Measurements from ENCODE around the gene FNDC3B.

The FNDC3B gene

GRCh38 chr3:172325461-172325860 is 286.1 kb downstream of the FNDC3B start:
- DNase-seq (ENCODE audit: low spot score), result no peak
- TF ChIP-seq CTCF (IDR thresholded peaks at IDR 0.05; ENCODE audit: extremely low read depth, missing control alignments), result no peak

GRCh38 chr3:172326993-172327392 is 287.6 kb downstream of the FNDC3B start:
- DNase-seq (ENCODE audit: low spot score), result no peak
- TF ChIP-seq CTCF (IDR thresholded peaks at IDR 0.05; ENCODE audit: extremely low read depth, missing control alignments), result no peak

GRCh38 chr3:172328282-172328681 is 288.9 kb downstream of the FNDC3B start:
- no peak for TF ChIP-seq CTCF (IDR thresholded peaks at IDR 0.05; ENCODE audit: extremely low read depth, missing control alignments)

GRCh38 chr3:172329070-172329469 is 289.7 kb downstream of the FNDC3B start:
- TF ChIP-seq CTCF (IDR thresholded peaks at IDR 0.05; ENCODE audit: extremely low read depth, missing control alignments), result no peak
- no peak for DNase-seq (ENCODE audit: low spot score)

More at GRCh38 chr3:172328282-172328681, 288.9 kb downstream of the FNDC3B start:
- no peak for DNase-seq (ENCODE audit: low spot score)

GRCh38 chr3:172330413-172330812 is 291.0 kb downstream of the FNDC3B start:
- DNase-seq (ENCODE audit: low spot score), result no peak
- TF ChIP-seq CTCF (IDR thresholded peaks at IDR 0.05; ENCODE audit: extremely low read depth, missing control alignments), result no peak

- peak; percentile 72 for TF ChIP-seq CTCF (IDR thresholded peaks at IDR 0.05; ENCODE audit: extremely low read depth, missing control alignments)
- DNase-seq (ENCODE audit: low spot score), result peak; percentile 58
Observed at GRCh38 chr3:172332256-172333041, 293.1 kb downstream of the FNDC3B start.

- TF ChIP-seq CTCF (IDR thresholded peaks at IDR 0.05; ENCODE audit: extremely low read depth, missing control alignments), result no peak
- DNase-seq (ENCODE audit: low spot score), result no peak
Observed at GRCh38 chr3:172333042-172333377, 293.6 kb downstream of the FNDC3B start.

Data from GM20000 (cell line).